ENCODE data around the gene KRT24.

Gene KRT24

GRCh38 chr17:40720899-40721298 is 17.3 kb upstream of the KRT24 start:
- H3K27ac ChIP-seq (ENCODE audit: low read length), result no peak overlapping the region
- no peak overlapping the region for H3K4me3 ChIP-seq (ENCODE audit: low read depth in 1 of 2, low read length in 2 of 2)
- no peaks in the 10 kb centered on the region for H3K9me3 ChIP-seq (ENCODE audit: control insufficient read depth in 1 of 2, low read length in 2 of 2)
- H3K4me1 ChIP-seq (ENCODE audit: control insufficient read depth in 1 of 2, insufficient read depth in 2 of 2, low read length in 2 of 2), result no peaks in the 10 kb centered on the region
- no peaks in the 10 kb centered on the region for H3K36me3 ChIP-seq (ENCODE audit: control insufficient read depth in 1 of 2, insufficient read depth in 2 of 2, low read length in 2 of 2)
- H3K27me3 ChIP-seq (ENCODE audit: low read depth, low read length), result no peaks in the 10 kb centered on the region

- Histone ChIP-seq H3K4me1 (ENCODE audit: control insufficient read depth in 1 of 2, insufficient read depth in 2 of 2, low read length in 2 of 2) (no peaks in the 10 kb centered on the region), H3K4me3 (ENCODE audit: low read depth in 1 of 2, low read length in 2 of 2) (no peak overlapping the region), H3K36me3 (ENCODE audit: control insufficient read depth in 1 of 2, insufficient read depth in 2 of 2, low read length in 2 of 2) (no peaks in the 10 kb centered on the region), H3K9me3 (ENCODE audit: control insufficient read depth in 1 of 2, low read length in 2 of 2) (no peaks in the 10 kb centered on the region), H3K27me3 (ENCODE audit: low read depth, low read length) (no peaks in the 10 kb centered on the region), H3K27ac (ENCODE audit: low read length) (no peak overlapping the region)
These were observed 15.4 kb upstream of the KRT24 start for GRCh38 chr17:40718930-40719329.

GRCh38 chr17:40717776-40718175 is 14.2 kb upstream of the KRT24 start:
- Histone ChIP-seq H3K4me1 (ENCODE audit: control insufficient read depth in 1 of 2, insufficient read depth in 2 of 2, low read length in 2 of 2) (no peaks in the 10 kb centered on the region), H3K4me3 (ENCODE audit: low read depth in 1 of 2, low read length in 2 of 2) (no peak overlapping the region)

GRCh38 chr17:40714473-40714872 is 10.9 kb upstream of the KRT24 start:
- H3K4me3 ChIP-seq (ENCODE audit: low read depth in 1 of 2, low read length in 2 of 2), result no peak overlapping the region
- no peaks in the 10 kb centered on the region for H3K4me1 ChIP-seq (ENCODE audit: control insufficient read depth in 1 of 2, insufficient read depth in 2 of 2, low read length in 2 of 2)
- no peaks in the 10 kb centered on the region for H3K9me3 ChIP-seq (ENCODE audit: control insufficient read depth in 1 of 2, low read length in 2 of 2)
- no peaks in the 10 kb centered on the region for H3K27me3 ChIP-seq (ENCODE audit: low read depth, low read length)
- H3K27ac ChIP-seq (ENCODE audit: low read length), result no peak overlapping the region
- no peaks in the 10 kb centered on the region for H3K36me3 ChIP-seq (ENCODE audit: control insufficient read depth in 1 of 2, insufficient read depth in 2 of 2, low read length in 2 of 2)

More at GRCh38 chr17:40717776-40718175, 14.2 kb upstream of the KRT24 start:
- H3K27ac ChIP-seq (ENCODE audit: low read length), result no peak overlapping the region
- H3K9me3 ChIP-seq (ENCODE audit: control insufficient read depth in 1 of 2, low read length in 2 of 2), result no peaks in the 10 kb centered on the region
- H3K27me3 ChIP-seq (ENCODE audit: low read depth, low read length), result no peaks in the 10 kb centered on the region
- H3K36me3 ChIP-seq (ENCODE audit: control insufficient read depth in 1 of 2, insufficient read depth in 2 of 2, low read length in 2 of 2), result no peaks in the 10 kb centered on the region

GRCh38 chr17:40707745-40708144 is 4.2 kb upstream of the KRT24 start:
- Histone ChIP-seq H3K36me3 (ENCODE audit: control insufficient read depth in 1 of 2, insufficient read depth in 2 of 2, low read length in 2 of 2) (no peaks in the 10 kb centered on the region), H3K4me1 (ENCODE audit: control insufficient read depth in 1 of 2, insufficient read depth in 2 of 2, low read length in 2 of 2) (no peaks in the 10 kb centered on the region), H3K9me3 (ENCODE audit: control insufficient read depth in 1 of 2, low read length in 2 of 2) (no peaks in the 10 kb centered on the region), H3K4me3 (ENCODE audit: low read depth in 1 of 2, low read length in 2 of 2) (no peak overlapping the region), H3K27ac (ENCODE audit: low read length) (no peak overlapping the region), H3K27me3 (ENCODE audit: low read depth, low read length) (no peaks in the 10 kb centered on the region)

GRCh38 chr17:40705584-40705983 is 2.0 kb upstream of the KRT24 start:
- Histone ChIP-seq H3K4me3 (ENCODE audit: low read depth in 1 of 2, low read length in 2 of 2) (no peak overlapping the region), H3K4me1 (ENCODE audit: control insufficient read depth in 1 of 2, insufficient read depth in 2 of 2, low read length in 2 of 2) (no peaks in the 10 kb centered on the region), H3K9me3 (ENCODE audit: control insufficient read depth in 1 of 2, low read length in 2 of 2) (no peaks in the 10 kb centered on the region), H3K27me3 (ENCODE audit: low read depth, low read length) (no peaks in the 10 kb centered on the region), H3K27ac (ENCODE audit: low read length) (no peak overlapping the region), H3K36me3 (ENCODE audit: control insufficient read depth in 1 of 2, insufficient read depth in 2 of 2, low read length in 2 of 2) (no peaks in the 10 kb centered on the region)

- H3K36me3 ChIP-seq (ENCODE audit: control insufficient read depth in 1 of 2, insufficient read depth in 2 of 2, low read length in 2 of 2), result no peaks in the 10 kb centered on the region
- no peak overlapping the region for H3K4me3 ChIP-seq (ENCODE audit: low read depth in 1 of 2, low read length in 2 of 2)
These were observed 1.3 kb downstream of the KRT24 start for GRCh38 chr17:40702271-40702670.

GRCh38 chr17:40699853-40700252 is 3.7 kb downstream of the KRT24 start:
- H3K4me1 ChIP-seq (ENCODE audit: control insufficient read depth in 1 of 2, insufficient read depth in 2 of 2, low read length in 2 of 2), result peaks cover 0 to 3% of the 10 kb centered on the region in 2 donors
- no peaks in the 10 kb centered on the region for H3K27me3 ChIP-seq (ENCODE audit: low read depth, low read length)
- H3K4me3 ChIP-seq (ENCODE audit: low read depth in 1 of 2, low read length in 2 of 2), result no peak overlapping the region
- H3K9me3 ChIP-seq (ENCODE audit: control insufficient read depth in 1 of 2, low read length in 2 of 2), result no peaks in the 10 kb centered on the region
- H3K27ac ChIP-seq (ENCODE audit: low read length), result no peak overlapping the region
- no peaks in the 10 kb centered on the region for H3K36me3 ChIP-seq (ENCODE audit: control insufficient read depth in 1 of 2, insufficient read depth in 2 of 2, low read length in 2 of 2)

More at GRCh38 chr17:40702271-40702670, 1.3 kb downstream of the KRT24 start:
- no peaks in the 10 kb centered on the region for H3K27me3 ChIP-seq (ENCODE audit: low read depth, low read length)
- peaks cover 0 to 3% of the 10 kb centered on the region in 2 donors for H3K4me1 ChIP-seq (ENCODE audit: control insufficient read depth in 1 of 2, insufficient read depth in 2 of 2, low read length in 2 of 2)
- no peaks in the 10 kb centered on the region for H3K9me3 ChIP-seq (ENCODE audit: control insufficient read depth in 1 of 2, low read length in 2 of 2)
- H3K27ac ChIP-seq (ENCODE audit: low read length), result no peak overlapping the region

GRCh38 chr17:40699371-40699770 is 4.2 kb downstream of the KRT24 start:
- no peak overlapping the region for H3K4me3 ChIP-seq (ENCODE audit: low read depth in 1 of 2, low read length in 2 of 2)
- peaks cover 0 to 3% of the 10 kb centered on the region in 2 donors for H3K4me1 ChIP-seq (ENCODE audit: control insufficient read depth in 1 of 2, insufficient read depth in 2 of 2, low read length in 2 of 2)
- no peaks in the 10 kb centered on the region for H3K36me3 ChIP-seq (ENCODE audit: control insufficient read depth in 1 of 2, insufficient read depth in 2 of 2, low read length in 2 of 2)
- no peaks in the 10 kb centered on the region for H3K9me3 ChIP-seq (ENCODE audit: control insufficient read depth in 1 of 2, low read length in 2 of 2)
- H3K27me3 ChIP-seq (ENCODE audit: low read depth, low read length), result no peaks in the 10 kb centered on the region
- no peak overlapping the region for H3K27ac ChIP-seq (ENCODE audit: low read length)

GRCh38 chr17:40697297-40697696 is 6.3 kb downstream of the KRT24 start:
- no peaks in the 10 kb centered on the region for H3K9me3 ChIP-seq (ENCODE audit: control insufficient read depth in 1 of 2, low read length in 2 of 2)
- no peaks in the 10 kb centered on the region for H3K36me3 ChIP-seq (ENCODE audit: control insufficient read depth in 1 of 2, insufficient read depth in 2 of 2, low read length in 2 of 2)
- H3K27me3 ChIP-seq (ENCODE audit: low read depth, low read length), result no peaks in the 10 kb centered on the region
- H3K4me1 ChIP-seq (ENCODE audit: control insufficient read depth in 1 of 2, insufficient read depth in 2 of 2, low read length in 2 of 2), result peaks cover 0 to 3% of the 10 kb centered on the region in 2 donors
- H3K27ac ChIP-seq (ENCODE audit: low read length), result no peak overlapping the region
- H3K4me3 ChIP-seq (ENCODE audit: low read depth in 1 of 2, low read length in 2 of 2), result no peak overlapping the region

GRCh38 chr17:40696651-40697072 is 6.9 kb downstream of the KRT24 start:
- Histone ChIP-seq H3K9me3 (ENCODE audit: control insufficient read depth in 1 of 2, low read length in 2 of 2) (no peaks in the 10 kb centered on the region), H3K27me3 (ENCODE audit: low read depth, low read length) (no peaks in the 10 kb centered on the region), H3K27ac (ENCODE audit: low read length) (no peak overlapping the region), H3K36me3 (ENCODE audit: control insufficient read depth in 1 of 2, insufficient read depth in 2 of 2, low read length in 2 of 2) (no peaks in the 10 kb centered on the region), H3K4me3 (ENCODE audit: low read depth in 1 of 2, low read length in 2 of 2) (no peak overlapping the region), H3K4me1 (ENCODE audit: control insufficient read depth in 1 of 2, insufficient read depth in 2 of 2, low read length in 2 of 2) (peaks cover 0 to 3% of the 10 kb centered on the region in 2 donors)

- Histone ChIP-seq H3K27me3 (ENCODE audit: low read depth, low read length) (no peaks in the 10 kb centered on the region), H3K4me3 (ENCODE audit: low read depth in 1 of 2, low read length in 2 of 2) (no peak overlapping the region), H3K4me1 (ENCODE audit: control insufficient read depth in 1 of 2, insufficient read depth in 2 of 2, low read length in 2 of 2) (peaks cover 0 to 3% of the 10 kb centered on the region in 2 donors), H3K36me3 (ENCODE audit: control insufficient read depth in 1 of 2, insufficient read depth in 2 of 2, low read length in 2 of 2) (no peaks in the 10 kb centered on the region), H3K27ac (ENCODE audit: low read length) (no peak overlapping the region), H3K9me3 (ENCODE audit: control insufficient read depth in 1 of 2, low read length in 2 of 2) (no peaks in the 10 kb centered on the region)
These were observed 7.6 kb downstream of the KRT24 start for GRCh38 chr17:40695874-40696472.

Data from muscle layer of duodenum (tissue), 2 donors.